ENCODE data around the gene IFIT5. TPM values are rescaled to one million over a fixed set of nuclear protein-coding genes. Genes with fewer than 3 reads are reported as not detected.
"Not testable (repeated sequence)": the region's sequence is repeated elsewhere in the genome, so short reads cannot be mapped to it uniquely, and the experiment has no call there.

The IFIT5 gene
- total RNA-seq, 1 donor from 2014 or later = 24.4 TPM

DNA sequence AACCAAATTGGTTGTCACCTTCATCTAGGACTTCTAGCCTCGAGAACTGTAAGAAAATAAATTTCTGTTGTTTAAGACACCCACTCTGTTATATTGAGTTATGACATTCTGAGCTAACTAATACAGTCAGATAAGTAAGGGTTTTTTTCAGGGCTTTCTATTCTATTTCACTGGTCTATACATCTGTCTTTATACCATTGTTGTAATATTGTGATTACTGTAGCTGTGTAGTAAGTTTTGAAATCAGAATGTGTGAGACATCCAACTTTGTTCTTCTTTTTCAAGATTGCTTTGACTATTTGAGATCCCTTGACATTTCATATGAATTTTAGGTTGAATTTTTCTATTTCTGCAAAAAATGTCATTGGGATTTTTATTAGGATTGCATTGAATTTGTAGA lies 14.4 kb upstream of the IFIT5 start:
- Histone ChIP-seq H3K4me3 (no peak overlapping the region), H3K27ac (no peak overlapping the region), H3K27me3 (no peaks in the 10 kb centered on the region), H3K9me3 (no peaks in the 10 kb centered on the region), H3K4me1 (peaks cover 3% of the 10 kb centered on the region), H3K36me3 (peaks cover 16% of the 10 kb centered on the region)
- ATAC-seq = no peak
- TF ChIP-seq, protein P1, sequence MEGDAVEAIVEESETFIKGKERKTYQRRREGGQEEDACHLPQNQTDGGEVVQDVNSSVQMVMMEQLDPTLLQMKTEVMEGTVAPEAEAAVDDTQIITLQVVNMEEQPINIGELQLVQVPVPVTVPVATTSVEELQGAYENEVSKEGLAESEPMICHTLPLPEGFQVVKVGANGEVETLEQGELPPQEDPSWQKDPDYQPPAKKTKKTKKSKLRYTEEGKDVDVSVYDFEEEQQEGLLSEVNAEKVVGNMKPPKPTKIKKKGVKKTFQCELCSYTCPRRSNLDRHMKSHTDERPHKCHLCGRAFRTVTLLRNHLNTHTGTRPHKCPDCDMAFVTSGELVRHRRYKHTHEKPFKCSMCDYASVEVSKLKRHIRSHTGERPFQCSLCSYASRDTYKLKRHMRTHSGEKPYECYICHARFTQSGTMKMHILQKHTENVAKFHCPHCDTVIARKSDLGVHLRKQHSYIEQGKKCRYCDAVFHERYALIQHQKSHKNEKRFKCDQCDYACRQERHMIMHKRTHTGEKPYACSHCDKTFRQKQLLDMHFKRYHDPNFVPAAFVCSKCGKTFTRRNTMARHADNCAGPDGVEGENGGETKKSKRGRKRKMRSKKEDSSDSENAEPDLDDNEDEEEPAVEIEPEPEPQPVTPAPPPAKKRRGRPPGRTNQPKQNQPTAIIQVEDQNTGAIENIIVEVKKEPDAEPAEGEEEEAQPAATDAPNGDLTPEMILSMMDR (IDR thresholded peaks at IDR 0.05) = no peak
- no peak for DNase-seq
- intact Hi-C loops (cut with DNase I) = no loop called here

DNA sequence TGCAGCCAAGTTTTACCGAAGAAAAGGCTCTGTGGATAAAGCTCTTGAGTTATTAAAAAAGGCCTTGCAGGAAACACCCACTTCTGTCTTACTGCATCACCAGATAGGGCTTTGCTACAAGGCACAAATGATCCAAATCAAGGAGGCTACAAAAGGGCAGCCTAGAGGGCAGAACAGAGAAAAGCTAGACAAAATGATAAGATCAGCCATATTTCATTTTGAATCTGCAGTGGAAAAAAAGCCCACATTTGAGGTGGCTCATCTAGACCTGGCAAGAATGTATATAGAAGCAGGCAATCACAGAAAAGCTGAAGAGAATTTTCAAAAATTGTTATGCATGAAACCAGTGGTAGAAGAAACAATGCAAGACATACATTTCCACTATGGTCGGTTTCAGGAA lies 11.3 kb upstream of the IFIT5 start:
- no peak for ATAC-seq
- Histone ChIP-seq H3K9me3 (no peaks in the 10 kb centered on the region), H3K36me3 (peaks cover 16% of the 10 kb centered on the region), H3K27ac (no peak overlapping the region), H3K27me3 (no peaks in the 10 kb centered on the region), H3K4me1 (no peaks in the 10 kb centered on the region), H3K4me3 (no peak overlapping the region)
- DNase-seq = no peak
- intact Hi-C loops (cut with DNase I) = no loop called here
- TF ChIP-seq, protein P1 (IDR thresholded peaks at IDR 0.05) = no peak

DNA sequence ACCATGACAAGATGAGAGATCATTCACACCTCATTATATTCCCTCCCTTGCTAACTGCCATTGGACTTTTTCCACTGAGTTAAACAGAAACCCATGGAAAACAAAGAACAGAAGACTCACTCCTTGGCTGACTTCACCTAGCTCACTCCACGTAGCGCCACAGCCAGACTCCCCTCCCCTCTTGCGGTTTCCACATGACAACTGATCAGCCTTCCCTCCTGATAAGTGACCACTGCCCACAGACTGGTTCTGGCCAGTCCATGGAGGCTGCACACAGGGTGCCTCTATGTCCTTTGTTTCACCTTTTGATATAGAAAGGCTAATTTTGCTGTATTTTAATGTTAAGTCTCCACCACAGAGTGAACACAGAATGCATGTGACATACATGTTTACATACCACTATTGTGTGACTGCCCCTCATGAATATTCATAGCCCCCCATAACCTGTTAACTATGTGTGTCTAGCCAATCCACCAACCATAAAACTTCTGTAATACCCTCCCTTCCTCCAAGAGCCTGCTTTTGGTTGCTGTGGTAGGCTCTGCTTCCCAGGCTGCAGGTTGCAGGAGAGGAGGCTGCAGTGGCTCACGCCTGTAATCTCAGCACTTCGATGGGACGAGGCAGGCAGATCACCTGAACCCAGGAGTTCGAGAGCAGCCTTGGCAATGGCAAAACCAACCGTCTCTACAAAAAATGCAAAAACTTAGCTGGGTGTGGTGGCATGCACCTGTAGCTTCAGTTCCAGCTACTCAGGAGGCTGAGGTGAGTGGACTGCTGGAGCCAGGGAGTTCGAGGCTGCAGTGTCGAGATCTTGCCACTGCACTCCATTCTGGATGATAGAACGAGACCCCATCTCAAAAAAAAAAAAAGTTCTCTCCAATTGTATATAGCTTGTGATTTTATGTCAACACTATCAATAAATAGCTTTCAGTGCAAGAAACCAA lies 10.0 kb upstream of the IFIT5 start:
- Histone ChIP-seq H3K27ac (no peak overlapping the region), H3K9me3 (no peaks in the 10 kb centered on the region), H3K4me1 (no peaks in the 10 kb centered on the region), H3K4me3 (no peak overlapping the region), H3K36me3 (peaks cover 16% of the 10 kb centered on the region), H3K27me3 (no peaks in the 10 kb centered on the region)
- ATAC-seq (no peak), DNase-seq (no peak)
- TF ChIP-seq, protein P1 (IDR thresholded peaks at IDR 0.05) = no peak
- intact Hi-C loops (cut with DNase I) = no loop called here

DNA sequence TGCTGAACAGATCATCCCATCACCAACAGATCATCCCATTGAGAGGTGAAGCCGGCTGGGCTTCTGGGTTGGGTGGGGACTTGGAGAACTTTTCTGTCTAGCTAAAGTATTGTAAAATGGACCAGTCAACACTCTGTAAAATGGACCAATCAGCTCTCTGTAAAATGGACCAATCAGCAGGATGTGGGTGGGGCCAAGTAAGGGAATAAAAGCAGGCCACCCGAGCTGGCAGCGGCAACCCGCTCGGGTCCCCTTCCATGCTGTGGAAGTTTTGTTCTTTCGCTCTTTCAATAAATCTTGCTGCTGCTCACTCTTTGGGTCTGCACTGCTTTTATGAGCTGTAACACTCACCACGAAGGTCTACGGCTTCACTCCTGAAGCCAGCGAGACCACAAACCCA lies 8.2 kb upstream of the IFIT5 start:
- H3K4me3 ChIP-seq; intact Hi-C loops (cut with DNase I); ATAC-seq; H3K4me1 ChIP-seq; H3K27me3 ChIP-seq; H3K9me3 ChIP-seq; H3K27ac ChIP-seq; DNase-seq: not testable (repeated sequence)
- H3K36me3 ChIP-seq = peaks cover 16% of the 10 kb centered on the region

DNA sequence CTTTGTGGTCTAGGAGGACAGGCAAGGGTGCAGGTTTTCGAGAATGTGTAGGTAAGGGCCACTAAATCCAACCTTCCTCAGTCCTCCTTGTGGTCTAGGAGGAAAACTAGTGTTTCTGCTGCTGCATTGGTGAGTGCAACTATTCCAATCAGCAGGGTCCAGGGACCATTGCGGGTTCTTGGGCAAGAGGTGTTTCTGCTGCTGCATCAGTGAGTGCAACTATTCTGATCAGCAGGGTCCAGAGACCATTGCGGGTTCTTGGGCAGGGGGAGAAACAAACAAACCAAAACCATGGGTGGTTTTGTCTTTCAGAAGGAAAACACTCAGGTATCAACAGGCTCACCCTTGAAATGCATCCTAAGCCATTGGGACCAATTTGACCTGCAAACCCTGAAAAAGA lies 6.6 kb upstream of the IFIT5 start:
- ATAC-seq; H3K4me3 ChIP-seq; H3K4me1 ChIP-seq; H3K9me3 ChIP-seq; intact Hi-C loops (cut with DNase I); H3K27ac ChIP-seq; H3K27me3 ChIP-seq; H3K36me3 ChIP-seq; DNase-seq: not testable (repeated sequence)

DNA sequence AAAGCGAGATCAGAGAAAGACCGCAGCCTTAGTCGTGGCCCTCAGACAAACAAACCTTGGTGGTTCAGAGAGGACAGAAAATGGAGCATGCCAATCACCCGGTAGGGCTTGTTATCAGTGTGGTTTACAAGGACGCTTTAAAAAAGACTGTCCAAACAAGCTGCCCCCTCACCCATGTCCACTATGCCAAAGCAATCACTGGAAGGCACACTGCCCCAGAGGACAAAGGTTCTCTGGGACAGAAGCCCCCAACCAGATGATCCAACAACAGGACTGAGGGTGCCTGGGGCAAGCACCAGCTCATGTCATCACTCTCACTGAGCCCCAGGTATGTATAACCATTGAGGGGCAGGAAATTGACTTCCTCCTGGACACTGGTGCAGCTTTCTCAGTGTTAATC lies 5.1 kb upstream of the IFIT5 start:
- H3K36me3 ChIP-seq; DNase-seq; H3K4me3 ChIP-seq; H3K27me3 ChIP-seq; H3K4me1 ChIP-seq; ATAC-seq; H3K27ac ChIP-seq; intact Hi-C loops (cut with DNase I); H3K9me3 ChIP-seq: not testable (repeated sequence)

DNA sequence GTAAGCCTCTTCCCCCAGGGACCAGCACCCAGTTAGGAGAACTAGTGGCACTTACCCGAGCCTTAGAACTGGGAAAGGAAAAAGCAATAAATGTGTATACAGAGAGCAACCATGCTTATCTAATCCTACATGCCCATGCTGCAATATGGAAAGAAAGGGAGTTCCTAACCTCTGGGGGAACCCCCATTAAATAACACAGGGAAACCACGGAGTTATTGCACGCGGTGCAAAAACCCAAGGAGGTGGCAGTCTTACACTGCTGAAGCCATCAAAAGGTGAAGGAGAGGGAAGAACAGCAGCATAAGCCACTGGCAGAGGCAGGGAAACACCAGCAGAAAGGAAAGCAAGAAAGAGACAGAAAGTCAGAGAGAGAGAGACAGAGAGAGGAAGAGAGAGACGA lies 3.8 kb upstream of the IFIT5 start:
- H3K9me3 ChIP-seq; H3K4me1 ChIP-seq; H3K4me3 ChIP-seq; H3K27ac ChIP-seq; ATAC-seq; DNase-seq; H3K36me3 ChIP-seq; H3K27me3 ChIP-seq; intact Hi-C loops (cut with DNase I): not testable (repeated sequence)

DNA sequence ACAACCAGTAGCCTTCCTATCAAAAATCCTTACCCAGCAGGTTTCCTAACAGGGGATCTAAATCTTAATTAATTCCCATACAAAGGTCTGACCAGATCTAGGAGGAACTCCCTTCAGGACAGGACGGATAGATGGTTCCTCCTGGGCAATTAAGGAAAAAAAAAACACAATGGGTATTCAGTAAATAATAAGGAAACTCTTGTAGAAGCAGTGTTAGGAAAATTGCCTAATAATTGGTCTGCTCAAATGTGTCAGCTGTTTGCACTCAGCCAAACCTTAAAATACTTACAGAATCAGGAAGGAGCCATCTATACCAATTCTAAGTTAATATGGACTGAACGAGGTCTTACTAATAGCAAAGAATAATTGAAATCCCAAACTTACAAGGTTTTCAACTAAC lies 3.2 kb upstream of the IFIT5 start:
- H3K4me1 ChIP-seq; H3K27ac ChIP-seq; H3K27me3 ChIP-seq; H3K36me3 ChIP-seq; ATAC-seq; H3K9me3 ChIP-seq; DNase-seq; intact Hi-C loops (cut with DNase I); H3K4me3 ChIP-seq: not testable (repeated sequence)

DNA sequence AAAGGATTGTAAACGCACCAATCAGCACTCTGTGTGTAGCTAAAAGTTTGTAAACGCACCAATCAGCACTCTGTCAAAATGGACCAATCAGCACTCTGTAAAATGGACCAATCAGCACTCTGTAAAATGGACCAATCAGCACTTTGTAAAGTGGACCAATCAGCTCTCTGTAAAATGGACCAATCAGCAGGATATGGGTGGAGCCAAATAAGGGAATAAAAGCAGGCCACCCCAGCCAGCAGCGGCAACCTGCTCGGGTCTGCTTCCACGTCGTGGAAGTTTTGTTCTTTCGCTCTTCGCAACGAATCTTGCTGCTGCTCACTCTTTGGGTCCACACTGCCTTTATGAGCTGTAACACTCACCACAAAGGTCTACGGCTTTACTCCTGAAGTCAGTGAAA lies 2.1 kb upstream of the IFIT5 start:
- H3K27ac ChIP-seq; H3K9me3 ChIP-seq; intact Hi-C loops (cut with DNase I); ATAC-seq; H3K27me3 ChIP-seq; H3K36me3 ChIP-seq; H3K4me3 ChIP-seq; DNase-seq: not testable (repeated sequence)
- H3K4me1 ChIP-seq = peaks cover 18% of the 10 kb centered on the region

All from upper lobe of right lung (tissue), 1 donor.